ENCODE data around the gene GAS2.

Gene GAS2

GRCh38 chr11:22674470-22675439 is 8.3 kb downstream of the GAS2 start:
- no peak for DNase-seq

DNA sequence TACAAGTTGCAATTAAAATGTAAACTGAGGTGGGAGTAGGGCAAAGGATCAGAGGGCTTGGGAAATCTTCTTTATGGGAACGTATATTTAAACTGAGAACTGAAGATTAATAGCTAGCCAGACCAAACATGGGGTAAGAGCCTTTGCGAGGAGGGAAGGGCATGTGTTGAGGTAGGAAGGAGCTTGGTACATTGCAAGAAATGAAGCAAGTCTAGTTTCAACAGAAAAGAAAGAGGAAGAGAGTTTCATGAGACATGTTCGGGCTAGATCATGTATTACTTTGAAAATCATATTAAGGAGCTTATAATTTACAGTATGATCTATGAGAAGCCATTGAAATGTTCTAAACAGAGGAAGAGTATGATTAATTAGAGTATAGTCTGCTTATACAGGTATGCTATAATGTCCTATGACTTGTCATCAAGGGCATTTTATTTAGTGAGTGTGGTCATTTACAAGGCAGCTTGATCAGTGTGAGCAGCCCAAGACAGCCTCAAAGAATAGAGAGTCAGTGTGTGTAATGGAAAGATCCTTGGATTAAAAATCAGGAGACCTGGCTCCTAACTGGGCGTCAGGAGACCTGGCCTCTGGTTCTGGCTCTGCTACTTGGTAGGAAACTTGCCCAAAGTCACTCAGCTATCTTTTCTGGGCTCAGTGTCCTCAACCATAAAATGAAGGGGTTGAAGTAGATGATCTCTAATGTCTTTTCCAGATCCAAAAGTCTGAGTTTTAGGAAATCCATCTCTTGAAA is 10.9 kb downstream of the GAS2 start:
- no peak for DNase-seq

DNA sequence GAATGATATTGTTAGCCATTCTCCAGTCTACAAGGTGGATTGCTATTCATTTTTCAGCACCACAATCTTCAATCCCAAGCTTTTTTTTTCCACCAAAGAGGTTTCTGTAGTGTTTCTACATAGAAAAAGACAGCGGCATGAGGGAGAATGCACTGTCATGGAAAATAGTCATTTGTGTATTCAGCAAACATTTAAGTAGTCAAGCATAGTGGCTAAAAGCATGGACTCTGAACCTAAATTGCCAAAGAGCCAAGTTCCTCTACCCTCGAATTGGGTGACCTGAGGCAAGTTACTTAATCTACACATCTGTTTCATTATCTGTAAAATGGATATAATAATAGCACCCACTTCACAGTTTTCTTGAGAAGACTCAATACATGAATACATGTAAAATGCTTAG is 14.2 kb downstream of the GAS2 start:
- DNase-seq, result no peak

DNA sequence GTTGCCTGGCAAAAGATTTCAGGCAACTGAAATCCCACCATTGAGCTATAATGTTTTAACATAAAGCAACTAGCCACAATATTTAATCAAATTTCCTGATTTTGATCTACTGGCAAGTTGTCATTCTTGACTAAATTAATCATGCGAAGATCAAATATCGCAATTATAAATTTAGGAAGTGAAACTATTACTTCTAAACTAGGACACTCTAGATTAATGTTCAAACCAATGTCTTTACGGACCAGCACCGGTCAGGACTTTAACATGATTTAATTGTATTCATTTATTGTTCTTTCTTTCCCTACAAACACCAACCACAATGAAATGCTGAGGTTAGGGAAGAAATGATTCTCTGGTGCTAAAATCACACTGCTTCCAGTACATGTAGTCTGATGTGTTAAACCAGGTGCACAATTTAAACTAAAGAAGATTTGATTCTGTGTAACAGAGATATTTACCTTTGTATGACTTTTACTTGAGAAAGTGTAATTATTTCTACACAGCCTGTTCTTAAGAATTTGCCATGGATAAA is 14.9 kb downstream of the GAS2 start:
- DNase-seq, result no peak

DNA sequence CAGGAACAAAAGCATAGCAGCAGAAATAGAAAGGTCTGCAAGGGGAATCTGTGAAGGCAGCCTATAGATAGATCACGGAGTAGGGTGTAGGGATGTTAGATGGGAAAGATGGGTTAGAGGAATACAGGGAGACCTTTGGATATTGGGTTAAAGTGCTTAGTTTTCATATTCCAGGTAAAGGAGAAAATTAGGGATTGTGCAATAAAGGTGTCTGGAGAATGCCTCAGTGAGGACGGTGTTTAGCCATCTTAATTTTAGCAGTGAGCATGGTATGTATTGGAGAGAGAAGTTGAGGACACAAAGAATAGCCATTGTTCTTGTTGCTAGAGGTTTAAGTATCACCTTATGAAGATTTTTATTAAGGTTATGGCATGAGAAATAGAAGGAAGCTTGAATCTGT is 17.7 kb downstream of the GAS2 start:
- DNase-seq, result no peak

GRCh38 chr11:22685111-22685510 is 18.7 kb downstream of the GAS2 start:
- no peak for DNase-seq

- DNase-seq, result no peak
Measured at GRCh38 chr11:22688914-22689313, 22.5 kb downstream of the GAS2 start.

- DNase-seq, result no peak
Measured at GRCh38 chr11:22690257-22690656, 23.8 kb downstream of the GAS2 start.

DNA sequence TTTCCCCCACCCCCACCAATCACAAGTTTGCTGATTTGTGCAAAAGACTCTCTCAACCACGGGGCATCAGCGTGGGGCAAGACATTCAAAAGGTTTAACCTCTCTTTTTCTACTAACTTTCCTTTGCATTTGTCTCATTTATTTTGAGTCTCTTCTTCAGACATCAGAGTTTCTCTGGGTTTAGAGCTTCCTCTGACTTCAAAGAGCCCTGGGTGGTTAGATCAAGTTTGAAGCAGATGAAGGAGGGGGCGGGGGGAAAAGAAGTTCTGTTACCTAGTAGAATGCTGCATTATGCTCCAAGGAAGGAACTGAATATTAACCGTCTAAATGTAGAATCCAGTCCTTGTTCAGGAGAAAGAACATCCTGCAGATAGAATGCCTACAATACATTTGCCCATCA is 24.5 kb downstream of the GAS2 start:
- peak in 1 of 4 experiments; percentile 2 for DNase-seq

DNA sequence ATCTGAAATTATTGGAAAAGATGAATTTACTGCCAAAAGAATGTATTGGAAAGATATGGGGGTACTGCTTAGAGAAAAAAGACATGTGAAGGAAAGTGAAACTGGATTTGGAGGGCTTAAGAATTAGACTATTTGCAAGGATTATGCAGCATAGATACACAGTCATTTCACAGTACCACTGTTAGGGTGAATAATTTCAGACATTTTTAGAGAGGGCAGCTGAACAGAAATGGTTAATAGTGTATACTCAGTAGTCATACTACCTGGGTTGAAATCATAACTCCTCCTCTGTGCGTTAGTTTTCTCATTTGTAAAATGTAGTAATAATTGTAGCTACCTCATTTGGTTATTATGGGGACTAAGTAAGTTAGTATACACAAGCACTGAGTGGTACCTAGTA is 33.0 kb downstream of the GAS2 start:
- no peak for DNase-seq

DNA sequence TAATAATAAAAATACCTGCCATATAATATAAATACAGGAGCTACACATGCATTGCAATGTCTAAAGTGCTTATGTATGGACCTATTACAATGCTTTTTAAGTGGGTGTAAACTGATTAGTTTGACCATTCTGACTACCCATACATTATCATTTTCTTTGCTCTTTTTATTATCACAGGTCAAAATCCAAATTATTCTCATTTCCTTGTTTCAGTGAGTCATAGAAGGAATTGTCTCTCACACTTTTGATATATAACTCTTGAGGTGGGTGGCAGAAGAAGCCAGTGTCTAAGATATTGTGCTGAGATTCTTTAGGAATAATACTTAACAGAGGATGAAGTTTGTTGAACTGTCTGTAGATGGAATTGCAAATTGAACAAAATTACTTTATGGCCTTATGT is 35.6 kb downstream of the GAS2 start:
- DNase-seq, result no peak

GRCh38 chr11:22703040-22703439 is 36.6 kb downstream of the GAS2 start:
- DNase-seq, result no peak

GRCh38 chr11:22703591-22703990 is 37.2 kb downstream of the GAS2 start:
- DNase-seq, result no peak

GRCh38 chr11:22707119-22707899 is 40.9 kb downstream of the GAS2 start:
- DNase-seq, result no peak

- DNase-seq, result no peak
Measured at GRCh38 chr11:22711071-22711770, 44.8 kb downstream of the GAS2 start.

- DNase-seq, result no peak
Measured at GRCh38 chr11:22711880-22712279, 45.5 kb downstream of the GAS2 start.

DNA sequence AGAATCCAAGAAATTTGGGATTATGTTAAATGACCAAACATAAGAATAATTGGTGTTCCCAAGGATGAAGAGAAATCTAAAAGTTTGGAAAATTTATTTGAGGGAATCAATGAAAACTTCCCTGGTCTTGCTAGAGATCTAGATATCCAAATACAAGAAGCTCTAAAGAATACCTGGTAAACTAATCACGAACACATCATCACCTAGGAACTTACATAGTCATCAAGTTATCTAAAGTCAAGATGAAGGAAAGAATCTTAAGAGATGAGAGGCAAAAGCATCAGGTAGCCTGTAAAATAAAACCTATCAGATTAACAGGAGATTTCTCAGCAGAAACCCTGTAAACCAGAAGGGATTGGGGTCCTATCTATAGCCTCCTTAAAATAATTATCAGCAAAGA is 46.9 kb downstream of the GAS2 start:
- no peak for DNase-seq

GRCh38 chr11:22715971-22716370 is 49.6 kb downstream of the GAS2 start:
- no peak for DNase-seq

DNA sequence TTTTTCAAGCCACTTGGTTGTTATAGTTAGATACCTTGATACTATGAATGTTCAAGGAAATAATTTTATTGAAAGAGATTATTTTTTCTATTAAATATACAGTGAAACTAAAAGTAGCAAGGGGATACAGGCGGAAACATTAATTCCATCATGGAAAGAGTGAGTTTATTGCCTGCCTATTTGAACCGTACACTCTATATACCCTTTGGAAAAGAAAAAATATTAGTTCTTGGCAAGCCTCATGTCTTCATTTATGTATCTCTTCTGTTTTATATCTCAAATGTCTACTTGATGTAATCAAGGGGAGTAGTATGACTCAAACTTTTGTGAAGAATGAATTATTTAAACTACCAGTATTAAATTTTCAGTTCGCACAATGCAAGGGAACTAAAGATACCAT is 54.0 kb downstream of the GAS2 start:
- DNase-seq, result no peak

GRCh38 chr11:22723274-22723673 is 56.9 kb downstream of the GAS2 start:
- no peak for DNase-seq

DNA sequence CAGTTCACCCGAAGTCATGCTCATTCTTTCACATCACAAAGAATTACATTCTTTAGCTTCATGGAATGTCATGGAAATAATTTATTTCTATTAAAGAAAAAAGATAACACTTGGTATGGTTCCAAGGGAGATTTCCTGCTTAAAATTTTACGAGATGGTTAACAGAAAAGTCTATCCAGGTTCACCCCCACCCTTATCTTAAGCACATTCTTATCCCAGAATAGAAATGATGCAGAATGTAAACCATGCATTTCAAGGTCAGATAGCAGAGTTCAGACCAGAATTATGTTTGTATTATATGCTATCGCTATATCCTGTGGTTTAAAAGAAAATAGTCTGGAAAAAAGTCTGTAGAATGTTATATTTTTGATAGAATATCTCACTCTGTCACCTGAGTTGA is 58.7 kb downstream of the GAS2 start:
- no peak for DNase-seq

Measured in activated naive CD4-positive, alpha-beta T cell (primary cell).